Stomach smooth muscle (tissue), 2 donors: ENCODE results near the gene NCAM1.
A peak's percentile ranks its signal among the peaks of the same experiment; 100 is the strongest.

ENCODE experiments used
- H3K27ac ChIP-seq: one replicate; pipeline ENCODE4 v1.7.0; 2013; ENCODE audit warnings: mild to moderate bottlenecking, low read length, inconsistent platforms
- H3K27me3 ChIP-seq, 2 donors: one replicate each; pipeline ENCODE4 v1.7.0; 2013; ENCODE audit warnings: low read length in 2 of 2; ENCODE audit not compliant: insufficient read depth in 2 of 2, control insufficient read depth in 1 of 2
- H3K36me3 ChIP-seq, 2 donors: one replicate each; pipeline ENCODE4 v1.7.0; 2013; ENCODE audit warnings: low read length in 2 of 2; ENCODE audit not compliant: control insufficient read depth in 2 of 2, insufficient read depth in 2 of 2
- H3K4me1 ChIP-seq: one replicate; pipeline ENCODE4 v1.7.0; 2013; ENCODE audit warnings: low read length; ENCODE audit not compliant: control insufficient read depth, insufficient read depth
- H3K4me3 ChIP-seq, 2 donors: one replicate each; pipeline ENCODE4 v1.7.0; 2013; ENCODE audit warnings: low read length in 2 of 2
- H3K9ac ChIP-seq, 2 donors: one replicate each; pipeline ENCODE4 v1.7.0; 2013; ENCODE audit warnings: low read length in 2 of 2, mild to moderate bottlenecking in 1 of 2
- H3K9me3 ChIP-seq, 2 donors: one replicate each; pipeline ENCODE4 v1.7.0; 2013; ENCODE audit warnings: low read length in 2 of 2; ENCODE audit not compliant: control insufficient read depth in 2 of 2
- donor health status: healthy.
- donor health status: Pancreatic carcinoma.

The NCAM1 gene

GRCh38 chr11:113313601-113314000, 352.4 kb downstream of the NCAM1 start:
- H3K36me3 ChIP-seq: peaks cover 6 to 8% of the 10 kb centered on the region in 2 donors
- peak overlapping the region; percentile 65 to 96 for H3K4me3 ChIP-seq
- peaks cover 14% of the 10 kb centered on the region for H3K4me1 ChIP-seq
- H3K9ac ChIP-seq: peak overlapping the region in 1 of 2 donors; percentile 47
- H3K27me3 ChIP-seq: no peaks in the 10 kb centered on the region
- no peaks in the 10 kb centered on the region for H3K9me3 ChIP-seq
- no peak overlapping the region for H3K27ac ChIP-seq

DNA sequence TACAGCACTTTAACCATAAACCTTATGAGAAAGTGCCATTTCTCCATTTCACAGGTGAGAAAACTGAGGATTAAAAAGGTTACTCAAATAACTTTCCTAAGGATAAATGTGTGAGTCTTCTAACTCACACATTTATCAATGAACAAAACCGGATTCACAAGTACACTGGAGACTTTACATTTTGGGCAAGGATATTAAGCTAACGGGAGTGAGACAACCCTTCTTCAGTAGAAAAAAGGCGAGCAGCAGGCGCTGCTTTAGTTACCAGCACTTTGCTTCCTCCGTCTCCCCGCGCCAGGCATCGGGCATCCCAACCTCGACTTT, 352.8 kb downstream of the NCAM1 start:
- no peaks in the 10 kb centered on the region for H3K27me3 ChIP-seq
- H3K27ac ChIP-seq: peak overlapping the region; percentile 82

GRCh38 chr11:113314389-113315301, 353.4 kb downstream of the NCAM1 start, which contains the start of gene TTC12:
TTC12 (plus strand) TSS chr11:113314583; CDS start chr11:113316258, 1,675 bp downstream.
- H3K27ac ChIP-seq: peak within 1 kb of the TSS; percentile 82

More for the DNA sequence above, 352.8 kb downstream of the NCAM1 start:
- Histone ChIP-seq H3K9me3 (no peaks in the 10 kb centered on the region), H3K36me3 (peaks cover 6 to 8% of the 10 kb centered on the region in 2 donors), H3K9ac (peak overlapping the region in 1 of 2 donors; percentile 47), H3K4me3 (peak overlapping the region; percentile 65 to 96), H3K4me1 (peaks cover 14% of the 10 kb centered on the region)

GRCh38 chr11:113315811-113316210, 354.6 kb downstream of the NCAM1 start:
- H3K4me3 ChIP-seq: peak overlapping the region in 1 of 2 donors; percentile 30
- H3K27ac ChIP-seq: peak overlapping the region; percentile 82
- peaks cover 6 to 10% of the 10 kb centered on the region in 2 donors for H3K36me3 ChIP-seq
- peaks cover 14% of the 10 kb centered on the region for H3K4me1 ChIP-seq
- no peaks in the 10 kb centered on the region for H3K9me3 ChIP-seq
- no peak overlapping the region for H3K9ac ChIP-seq
- no peaks in the 10 kb centered on the region for H3K27me3 ChIP-seq

More at GRCh38 chr11:113314389-113315301, 353.4 kb downstream of the NCAM1 start, which contains the start of gene TTC12:
- peak within 1 kb of the TSS; percentile 65 to 96 for H3K4me3 ChIP-seq
- no peaks in the 10 kb centered on the region for H3K9me3 ChIP-seq
- H3K36me3 ChIP-seq: peaks cover 6 to 8% of the 10 kb centered on the region in 2 donors
- peak within 1 kb of the TSS; percentile 63 to 90 for H3K9ac ChIP-seq
- no peaks in the 10 kb centered on the region for H3K27me3 ChIP-seq
- H3K4me1 ChIP-seq: peaks cover 14% of the 10 kb centered on the region

DNA sequence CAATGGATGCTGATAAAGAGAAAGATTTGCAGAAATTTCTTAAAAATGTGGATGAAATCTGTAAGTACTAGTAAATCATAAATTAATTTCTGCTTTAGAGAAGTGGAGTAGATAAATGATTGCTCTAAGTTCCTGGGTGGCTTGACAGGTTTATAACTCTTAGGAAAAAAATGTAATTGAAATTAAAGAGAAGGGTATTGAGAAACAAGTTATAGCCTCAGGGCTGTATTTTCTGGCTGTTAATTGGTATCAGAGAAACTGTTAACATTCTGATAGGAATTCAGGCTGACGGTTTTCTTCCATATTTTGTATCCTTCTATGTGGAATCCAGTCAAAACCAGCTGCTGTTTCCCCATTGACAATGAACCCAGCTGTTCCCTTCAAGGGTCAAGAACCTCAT, 355.0 kb downstream of the NCAM1 start:
- no peak overlapping the region for H3K4me3 ChIP-seq
- H3K9ac ChIP-seq: no peak overlapping the region
- H3K27me3 ChIP-seq: no peaks in the 10 kb centered on the region
- H3K27ac ChIP-seq: peak overlapping the region; percentile 82
- H3K9me3 ChIP-seq: no peaks in the 10 kb centered on the region
- peaks cover 6 to 10% of the 10 kb centered on the region in 2 donors for H3K36me3 ChIP-seq
- peaks cover 14% of the 10 kb centered on the region for H3K4me1 ChIP-seq

DNA sequence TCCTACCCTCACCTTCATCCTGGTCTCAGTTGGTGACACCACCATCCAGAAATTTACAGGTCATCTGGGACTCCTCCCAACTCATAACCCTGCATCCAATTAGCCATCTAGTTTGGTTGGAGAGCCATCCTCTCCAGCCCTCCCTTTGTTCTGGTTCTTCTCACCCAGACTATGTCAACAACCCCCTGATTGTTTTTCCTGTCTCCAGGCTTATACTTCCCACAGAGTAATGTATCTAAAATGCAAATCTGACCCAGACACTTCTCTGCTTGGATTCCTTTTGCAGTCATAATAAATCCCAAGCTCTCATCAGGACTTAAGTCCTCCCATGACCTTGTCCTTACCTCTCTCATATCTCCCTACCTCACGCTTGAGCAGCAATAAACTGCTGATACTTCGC, 356.1 kb downstream of the NCAM1 start:
- Histone ChIP-seq H3K9ac (no peak overlapping the region), H3K4me1 (peaks cover 14% of the 10 kb centered on the region), H3K4me3 (no peak overlapping the region), H3K27ac (no peak overlapping the region), H3K27me3 (no peaks in the 10 kb centered on the region), H3K9me3 (no peaks in the 10 kb centered on the region), H3K36me3 (peaks cover 6 to 10% of the 10 kb centered on the region in 2 donors)

DNA sequence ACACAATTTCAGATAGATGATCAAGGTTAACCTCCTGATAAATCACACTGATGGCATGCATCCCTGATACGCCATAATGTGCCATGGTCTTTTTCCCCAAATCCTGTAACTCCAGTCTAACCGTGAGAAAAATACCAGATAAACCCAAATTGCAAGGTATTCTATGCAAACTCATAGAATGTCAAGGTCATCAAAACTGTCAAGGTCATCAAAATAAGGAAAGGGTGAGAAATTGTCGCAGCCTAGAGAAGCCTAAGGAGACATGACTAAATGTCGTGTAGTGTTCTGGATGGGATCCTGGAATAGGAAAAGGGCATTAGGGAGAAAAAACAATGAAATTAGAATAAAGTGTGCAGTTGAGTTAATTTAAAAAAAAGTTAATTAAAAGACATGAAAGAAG, 357.9 kb downstream of the NCAM1 start:
- Histone ChIP-seq H3K4me3 (no peak overlapping the region), H3K27me3 (no peaks in the 10 kb centered on the region), H3K9me3 (no peaks in the 10 kb centered on the region), H3K36me3 (peaks cover 6 to 14% of the 10 kb centered on the region in 2 donors), H3K4me1 (peaks cover 14% of the 10 kb centered on the region), H3K9ac (no peak overlapping the region), H3K27ac (no peak overlapping the region)

DNA sequence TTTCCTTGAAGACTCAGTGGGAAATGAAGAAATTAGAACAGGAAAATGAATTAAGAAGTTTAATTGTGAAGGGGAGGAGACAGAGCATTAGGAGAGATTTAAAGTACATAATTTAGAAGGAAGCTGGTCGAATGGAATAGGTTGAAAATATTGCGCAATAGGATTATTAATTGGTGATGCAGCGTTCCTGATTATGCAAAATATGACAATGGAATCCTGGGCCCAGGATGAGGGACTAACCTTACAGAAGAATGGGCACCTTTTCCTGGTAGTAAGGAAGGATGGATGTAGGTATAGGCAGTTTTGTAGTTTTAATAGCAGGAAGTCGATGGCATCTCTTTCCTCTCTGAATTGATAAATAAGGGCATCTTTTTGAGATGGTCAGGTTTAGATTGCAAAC, 360.9 kb downstream of the NCAM1 start:
- no peaks in the 10 kb centered on the region for H3K9me3 ChIP-seq
- no peak overlapping the region for H3K4me3 ChIP-seq
- no peaks in the 10 kb centered on the region for H3K27me3 ChIP-seq
- H3K36me3 ChIP-seq: peaks cover 11 to 25% of the 10 kb centered on the region in 2 donors
- no peak overlapping the region for H3K27ac ChIP-seq
- H3K4me1 ChIP-seq: no peaks in the 10 kb centered on the region
- no peak overlapping the region for H3K9ac ChIP-seq

- Histone ChIP-seq H3K27me3 (no peaks in the 10 kb centered on the region), H3K27ac (no peak overlapping the region), H3K9ac (no peak overlapping the region), H3K4me3 (no peak overlapping the region), H3K9me3 (no peaks in the 10 kb centered on the region), H3K36me3 (peaks cover 26 to 33% of the 10 kb centered on the region in 2 donors), H3K4me1 (no peaks in the 10 kb centered on the region)
Observed at GRCh38 chr11:113324250-113324649, 363.0 kb downstream of the NCAM1 start.
